ENCODE measurements around the gene UNKL. TPM values are rescaled to one million over a fixed set of nuclear protein-coding genes. Genes with fewer than 3 reads are reported as not detected.

Gene UNKL
- total and polyA plus RNA-seq, 8 donors = 4.4 to 22.1 (median 10.2) TPM

DNA sequence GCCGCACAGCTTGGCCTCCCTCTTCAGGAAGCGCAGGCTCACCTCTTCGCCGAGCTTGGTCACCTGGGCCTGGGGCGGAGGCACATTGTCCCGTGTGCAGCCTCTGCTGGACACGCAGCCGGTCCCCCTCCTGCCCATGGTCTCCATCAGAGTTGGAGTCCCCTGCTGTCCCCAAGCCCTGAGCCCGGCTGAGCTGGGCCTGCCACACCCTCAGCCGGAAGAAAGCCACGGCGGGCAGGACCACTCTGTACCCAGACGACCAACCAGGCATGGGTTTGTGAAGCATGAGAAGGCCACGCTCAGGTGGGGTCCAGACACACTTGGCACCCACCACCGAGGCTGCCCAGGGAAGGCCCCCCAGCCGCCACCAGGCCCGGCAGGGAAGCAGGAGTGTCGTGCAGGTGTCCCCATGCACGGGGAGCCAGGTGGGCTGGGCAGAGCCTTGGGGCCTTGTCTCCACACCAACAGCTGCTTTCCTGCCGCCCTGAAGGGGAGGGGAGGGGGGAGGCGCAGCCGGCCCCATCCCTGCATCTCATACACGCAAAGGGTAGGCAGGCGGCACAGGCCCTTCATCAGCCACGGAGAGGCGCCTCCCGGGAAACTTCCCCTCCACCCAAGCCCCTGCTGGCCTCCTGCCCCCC is 24.7 kb upstream of the UNKL start:
- peak in 1 of 6 donors; percentile 70 for DNase-seq
- WGBS, 2 donors = 83 to 84% methylated on average over 27 of the region's 27 CpGs

DNA sequence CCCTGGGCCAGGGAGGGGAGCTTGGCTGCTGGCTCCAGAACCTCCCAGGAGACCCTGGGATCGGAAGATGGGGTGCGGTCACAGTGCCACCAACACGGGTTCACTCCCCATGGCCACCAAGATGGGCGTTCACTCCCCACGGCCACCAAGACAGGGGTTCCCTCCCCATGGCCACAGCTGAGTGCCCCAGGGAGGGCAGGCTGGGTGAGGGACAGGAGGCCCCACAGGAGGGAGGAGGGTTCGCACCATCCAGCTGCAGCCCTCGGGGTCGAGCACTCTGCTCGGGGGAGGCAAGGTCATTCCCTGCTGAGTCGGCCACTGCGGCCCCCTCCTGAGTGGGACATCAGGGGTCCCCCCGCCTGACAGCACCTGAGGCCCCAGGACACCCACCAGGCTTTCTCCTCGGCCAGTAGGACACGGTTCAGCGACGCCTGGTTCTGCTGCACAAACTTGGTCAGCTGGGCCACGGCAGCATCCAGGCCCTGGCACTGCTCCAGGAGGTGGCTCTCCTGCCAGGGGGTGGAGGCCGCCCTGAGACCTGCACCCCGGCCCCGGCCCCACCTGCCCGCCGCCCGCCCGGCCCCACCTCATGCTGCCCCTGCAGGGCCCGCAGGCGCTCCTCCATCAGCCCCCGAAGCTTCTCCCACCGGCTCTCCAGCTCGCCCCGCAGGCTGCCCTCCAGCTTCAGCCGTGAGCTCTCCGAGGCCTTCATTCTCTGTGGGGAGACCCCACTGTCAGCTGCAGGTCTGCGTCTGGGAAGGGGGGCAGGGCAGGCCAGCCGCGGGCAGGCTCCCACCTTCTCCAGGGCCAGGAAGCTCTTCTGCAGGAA is 23.9 kb upstream of the UNKL start:
- ATAC-seq (no peak), DNase-seq (peak in 1 of 6 donors; percentile 74), FAIRE-seq (no peak)
- intact Hi-C loops (cut with DNase I) = no loop called here
- no peaks in the 10 kb centered on the region for H3K9me3 ChIP-seq
- H3K27ac ChIP-seq = no peak overlapping the region
- no peaks in the 10 kb centered on the region for H3K27me3 ChIP-seq
- no peaks in the 10 kb centered on the region for H3K36me3 ChIP-seq
- TF ChIP-seq, protein P1, sequence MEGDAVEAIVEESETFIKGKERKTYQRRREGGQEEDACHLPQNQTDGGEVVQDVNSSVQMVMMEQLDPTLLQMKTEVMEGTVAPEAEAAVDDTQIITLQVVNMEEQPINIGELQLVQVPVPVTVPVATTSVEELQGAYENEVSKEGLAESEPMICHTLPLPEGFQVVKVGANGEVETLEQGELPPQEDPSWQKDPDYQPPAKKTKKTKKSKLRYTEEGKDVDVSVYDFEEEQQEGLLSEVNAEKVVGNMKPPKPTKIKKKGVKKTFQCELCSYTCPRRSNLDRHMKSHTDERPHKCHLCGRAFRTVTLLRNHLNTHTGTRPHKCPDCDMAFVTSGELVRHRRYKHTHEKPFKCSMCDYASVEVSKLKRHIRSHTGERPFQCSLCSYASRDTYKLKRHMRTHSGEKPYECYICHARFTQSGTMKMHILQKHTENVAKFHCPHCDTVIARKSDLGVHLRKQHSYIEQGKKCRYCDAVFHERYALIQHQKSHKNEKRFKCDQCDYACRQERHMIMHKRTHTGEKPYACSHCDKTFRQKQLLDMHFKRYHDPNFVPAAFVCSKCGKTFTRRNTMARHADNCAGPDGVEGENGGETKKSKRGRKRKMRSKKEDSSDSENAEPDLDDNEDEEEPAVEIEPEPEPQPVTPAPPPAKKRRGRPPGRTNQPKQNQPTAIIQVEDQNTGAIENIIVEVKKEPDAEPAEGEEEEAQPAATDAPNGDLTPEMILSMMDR (IDR thresholded peaks at IDR 0.05) = no peak
- no peak overlapping the region for H3K4me3 ChIP-seq
- WGBS, 2 donors = 74 to 81% methylated on average over 34 to 35 of the region's 35 CpGs
- H3K4me1 ChIP-seq = no peaks in the 10 kb centered on the region

More for the DNA sequence above, 24.7 kb upstream of the UNKL start:
- intact Hi-C loops (cut with DNase I) = no loop called here
- ATAC-seq (no peak), FAIRE-seq (no peak)
- Histone ChIP-seq H3K27ac (no peak overlapping the region), H3K36me3 (no peaks in the 10 kb centered on the region), H3K27me3 (no peaks in the 10 kb centered on the region), H3K4me3 (no peak overlapping the region), H3K9me3 (no peaks in the 10 kb centered on the region), H3K4me1 (no peaks in the 10 kb centered on the region)
- TF ChIP-seq, protein P1 (IDR thresholded peaks at IDR 0.05) = no peak

DNA sequence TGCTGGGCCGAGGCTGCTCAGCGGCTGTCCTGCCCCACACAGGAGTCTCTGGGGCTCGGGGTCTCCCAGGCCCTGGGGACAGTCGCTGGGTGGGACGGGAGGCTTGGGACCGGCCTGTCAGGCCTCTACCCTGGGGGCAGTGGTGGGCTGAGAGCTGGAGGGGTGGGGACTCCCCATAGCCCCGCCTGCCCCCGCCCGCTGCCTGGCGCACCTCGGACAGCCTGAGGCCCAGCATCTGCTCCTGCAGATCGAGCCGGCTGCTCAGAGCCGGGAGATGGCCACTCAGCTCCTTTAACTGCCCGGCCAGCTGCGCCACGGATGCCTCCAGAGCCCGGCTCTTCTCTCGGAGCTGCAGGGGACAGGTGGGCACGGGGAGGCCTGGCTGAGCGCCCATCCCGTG is 23.1 kb upstream of the UNKL start:
- peak in 1 of 6 donors; percentile 74 for DNase-seq
- intact Hi-C loops (cut with DNase I) = no loop called here
- WGBS, 2 donors = 83 to 89% methylated on average over 22 of the region's 22 CpGs
- Histone ChIP-seq H3K4me3 (no peak overlapping the region), H3K9me3 (no peaks in the 10 kb centered on the region), H3K27ac (no peak overlapping the region), H3K36me3 (no peaks in the 10 kb centered on the region), H3K27me3 (no peaks in the 10 kb centered on the region), H3K4me1 (no peaks in the 10 kb centered on the region)
- no peak for ATAC-seq
- TF ChIP-seq, protein P1 (IDR thresholded peaks at IDR 0.05) = no peak
- FAIRE-seq = no peak

DNA sequence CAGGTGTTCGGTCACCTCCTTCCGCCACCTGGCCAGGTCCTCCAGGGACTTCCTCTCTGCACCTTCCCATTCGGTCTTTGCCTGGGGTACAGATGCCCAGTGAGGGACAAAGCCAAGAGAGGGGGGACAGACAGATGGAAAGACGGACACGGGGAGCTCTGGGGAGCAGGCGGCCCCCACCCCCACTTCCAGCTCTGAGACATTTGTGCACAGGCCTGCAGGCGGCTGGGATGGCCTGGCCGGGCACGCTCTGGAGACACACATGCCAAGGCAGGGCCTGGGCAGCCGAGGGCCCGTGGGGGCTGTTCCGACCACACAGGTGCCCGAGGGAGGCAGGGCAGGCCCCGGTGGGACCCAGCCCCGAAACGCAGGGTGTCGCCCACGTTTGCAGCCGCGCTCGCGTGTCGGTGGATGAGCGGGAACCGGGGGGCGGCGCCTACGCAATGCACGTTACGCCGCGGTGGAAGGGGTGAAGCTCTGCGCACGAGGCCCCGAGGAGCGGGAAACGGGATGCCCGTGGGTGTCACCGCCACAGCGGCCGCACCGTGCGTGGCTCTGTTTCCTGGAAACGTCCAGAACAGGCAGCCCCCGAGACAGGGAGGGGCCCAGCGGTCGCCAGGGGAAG is 22.3 kb upstream of the UNKL start:
- no peak overlapping the region for H3K27ac ChIP-seq
- DNase-seq (peak in 1 of 6 donors; percentile 70), FAIRE-seq (no peak), ATAC-seq (no peak)
- H3K27me3 ChIP-seq = no peaks in the 10 kb centered on the region
- no peaks in the 10 kb centered on the region for H3K36me3 ChIP-seq
- no peaks in the 10 kb centered on the region for H3K4me1 ChIP-seq
- 88 to 89% methylated on average over 46 to 47 of the region's 47 CpGs for WGBS, 2 donors
- intact Hi-C loops (cut with DNase I) = no loop called here
- TF ChIP-seq, protein P1 (IDR thresholded peaks at IDR 0.05) = no peak
- no peak overlapping the region for H3K4me3 ChIP-seq
- H3K9me3 ChIP-seq = no peaks in the 10 kb centered on the region

All from pancreas (tissue), 10 donors.